Stimulated activated naive CD4-positive, alpha-beta T cell (primary cell): ENCODE results near the gene AGAP3.

Experiments used
- DNase-seq, 6 experiments: peaks; one replicate each; lab custom pipeline; 2025; lab: John Stamatoyannopoulos, UW

Gene AGAP3

GRCh38 chr7:151074817-151075661 is 11.2 kb upstream of the AGAP3 start:
- DNase-seq: no peak

DNA sequence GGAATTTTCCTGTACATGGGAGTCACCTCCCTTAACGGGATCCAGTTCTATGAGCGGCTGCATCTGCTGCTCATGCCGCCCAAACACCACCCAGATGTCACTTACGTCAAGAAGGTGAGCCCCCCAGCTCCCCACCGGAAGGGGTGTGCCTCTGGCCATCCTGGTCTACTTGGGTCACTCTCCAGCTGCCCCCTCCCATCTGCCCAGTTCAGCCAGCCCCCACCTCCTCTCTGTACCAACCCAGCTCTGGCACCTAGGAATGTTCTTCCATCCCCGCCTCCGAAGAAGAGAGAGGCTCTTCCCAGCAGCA is 10.7 kb upstream of the AGAP3 start:
- DNase-seq: no peak

DNA sequence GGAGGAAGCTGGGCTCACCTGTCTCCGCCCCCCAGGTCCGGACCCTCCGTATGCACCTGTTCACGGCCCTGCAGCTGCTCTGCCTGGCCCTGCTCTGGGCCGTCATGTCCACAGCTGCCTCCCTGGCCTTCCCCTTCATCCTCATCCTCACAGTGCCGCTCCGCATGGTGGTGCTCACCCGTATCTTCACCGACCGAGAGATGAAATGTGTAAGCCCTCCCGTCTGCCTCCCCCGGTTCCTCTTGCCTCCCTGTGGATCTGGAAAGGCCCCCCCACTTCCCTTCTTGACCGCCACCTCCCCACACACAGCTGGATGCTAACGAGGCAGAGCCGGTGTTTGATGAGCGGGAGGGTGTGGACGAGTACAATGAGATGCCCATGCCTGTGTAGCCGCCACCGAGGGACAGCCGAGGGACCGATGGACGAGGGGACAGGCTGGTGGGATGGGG is 10.3 kb upstream of the AGAP3 start:
- no peak for DNase-seq

DNA sequence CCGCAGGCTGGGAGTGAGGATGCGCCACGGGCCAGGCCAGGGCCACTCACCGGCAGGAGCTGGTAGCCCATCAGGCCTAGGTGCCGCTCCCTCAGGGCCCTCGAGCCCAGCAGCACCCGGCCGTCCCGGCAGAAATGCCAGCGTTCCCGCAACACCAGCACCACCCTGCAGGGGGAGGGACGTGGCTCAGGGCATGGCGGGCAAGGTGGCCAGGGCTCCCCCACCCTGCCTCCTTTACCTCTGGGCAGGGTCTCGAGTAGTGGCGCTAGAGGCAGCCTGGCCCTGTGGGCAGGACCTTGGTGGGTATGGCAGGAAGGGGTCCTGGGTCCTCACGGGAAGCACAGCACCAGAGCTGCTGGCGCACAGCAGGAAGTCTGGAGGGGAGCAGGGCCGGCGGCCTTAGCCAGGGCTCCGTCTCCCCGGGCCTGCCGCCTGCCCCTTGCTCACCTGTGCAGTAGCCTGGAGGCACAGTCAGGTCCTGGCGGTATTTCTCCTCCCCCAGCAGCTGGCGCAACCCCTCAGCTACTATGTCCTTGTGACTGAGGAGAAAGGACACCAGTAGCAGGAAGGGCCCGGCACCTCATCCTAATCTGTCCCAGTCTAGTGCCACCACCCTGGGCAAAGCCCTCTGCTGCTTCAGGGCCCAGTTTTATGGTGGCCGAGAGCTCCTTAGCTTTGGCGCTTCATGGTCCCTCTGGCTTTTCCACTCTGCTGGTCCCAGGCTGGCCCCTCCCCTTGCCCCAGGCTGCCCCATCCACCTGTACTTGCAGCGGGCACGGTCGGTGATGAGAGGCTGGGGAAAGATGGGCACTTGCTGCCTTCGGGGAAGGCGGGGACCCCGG is 9.2 kb upstream of the AGAP3 start:
- no peak for DNase-seq

- no peak for DNase-seq
These were observed 8.5 kb upstream of the AGAP3 start for GRCh38 chr7:151077705-151078232.

- no peak for DNase-seq
These were observed 7.8 kb upstream of the AGAP3 start for GRCh38 chr7:151078233-151079040.

DNA sequence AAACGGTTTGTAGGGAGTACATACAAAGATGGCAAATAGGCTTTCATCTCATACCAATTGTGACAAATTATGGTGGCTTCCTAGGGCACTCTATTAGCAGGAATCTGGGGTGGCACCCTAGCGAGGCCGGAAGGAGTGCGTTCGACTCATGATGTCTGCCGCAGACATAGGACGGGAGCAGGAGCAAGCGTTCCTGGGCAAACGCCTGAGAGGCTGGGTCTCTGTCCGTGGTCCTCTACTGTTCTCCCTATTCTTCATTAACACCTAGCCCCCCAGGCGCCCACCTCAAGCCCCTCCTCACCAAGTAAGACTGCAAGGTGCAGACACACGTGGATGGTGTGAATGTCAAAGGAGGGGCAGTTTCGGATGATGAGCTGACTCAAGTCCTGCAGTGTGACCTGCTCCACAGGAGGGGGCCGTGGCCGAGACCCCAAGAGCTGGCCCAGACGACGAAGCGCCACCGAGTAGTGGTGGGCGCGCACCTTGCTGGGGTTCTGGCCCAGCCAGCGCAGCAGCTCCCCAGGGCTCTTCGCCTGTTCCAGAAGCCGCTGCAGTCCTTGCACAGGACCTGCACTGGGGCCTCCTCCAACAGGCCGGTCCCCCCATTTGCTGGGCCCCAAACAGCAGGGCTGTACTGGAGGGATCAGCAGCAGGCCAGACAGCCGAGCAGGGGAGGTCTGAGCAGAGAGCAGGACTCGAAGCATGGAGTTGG is 6.9 kb upstream of the AGAP3 start:
- no peak for DNase-seq

DNA sequence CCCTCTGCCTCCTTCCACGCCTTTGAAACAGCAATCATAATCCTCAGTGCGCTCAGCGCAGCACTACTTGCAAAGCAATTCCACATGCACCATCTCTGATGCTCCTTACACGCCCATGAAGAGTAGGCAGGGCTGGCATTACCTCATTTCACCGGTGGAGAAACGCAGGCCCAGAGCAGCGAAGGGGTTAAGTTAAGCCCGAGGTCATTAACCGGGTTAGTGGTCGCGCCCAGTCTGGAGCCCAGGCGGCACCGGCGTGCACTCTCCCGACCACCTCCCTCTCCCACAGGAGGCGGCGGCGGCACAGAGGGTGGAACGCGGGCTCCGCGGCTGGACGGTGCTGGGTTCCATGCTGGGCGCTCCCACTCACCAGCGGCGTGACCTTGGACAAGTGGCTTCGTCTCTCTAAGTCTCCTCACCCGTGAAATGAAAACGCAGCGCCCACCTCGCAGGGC is 6.2 kb upstream of the AGAP3 start:
- DNase-seq: no peak

DNA sequence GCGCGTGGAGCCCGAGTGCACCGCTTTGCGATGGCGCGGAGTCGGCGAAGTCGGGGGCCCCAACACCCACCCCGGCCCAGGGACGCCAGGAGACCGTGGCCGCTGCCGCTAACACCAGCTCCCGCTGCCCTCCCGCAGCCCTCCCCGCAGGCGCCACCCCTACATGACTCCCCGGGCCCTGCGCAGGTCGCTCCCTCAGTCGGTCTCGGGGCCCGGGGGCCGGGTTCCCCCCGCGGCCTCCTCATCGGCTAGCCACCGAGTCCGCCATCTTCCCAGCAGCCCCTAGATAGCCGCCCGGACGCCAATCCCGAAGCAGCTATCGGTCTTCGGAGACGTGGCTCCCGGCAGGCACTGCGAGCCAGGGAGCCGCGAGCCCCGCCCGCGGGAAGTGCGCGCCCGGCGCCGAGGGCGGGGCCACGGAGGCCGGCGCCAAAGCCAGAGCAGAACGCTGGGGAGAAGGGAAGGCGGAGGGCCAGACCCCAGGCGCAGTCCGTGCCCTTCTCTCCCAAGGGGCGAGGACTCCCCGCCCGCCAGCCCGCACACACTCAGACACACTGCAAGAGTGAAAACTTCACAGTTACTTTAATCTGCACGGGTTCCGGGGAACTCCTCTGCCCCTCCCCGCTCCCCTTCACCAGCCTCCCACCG is 5.6 kb upstream of the AGAP3 start, which contains the start of gene FASTK:
Gene FASTK (minus strand): TSS at position 288 of the 648 bp plus-strand sequence. CDS start 43 bp downstream, at position 245.
- peak; percentile 80 to 85 (median 82) for DNase-seq

DNA sequence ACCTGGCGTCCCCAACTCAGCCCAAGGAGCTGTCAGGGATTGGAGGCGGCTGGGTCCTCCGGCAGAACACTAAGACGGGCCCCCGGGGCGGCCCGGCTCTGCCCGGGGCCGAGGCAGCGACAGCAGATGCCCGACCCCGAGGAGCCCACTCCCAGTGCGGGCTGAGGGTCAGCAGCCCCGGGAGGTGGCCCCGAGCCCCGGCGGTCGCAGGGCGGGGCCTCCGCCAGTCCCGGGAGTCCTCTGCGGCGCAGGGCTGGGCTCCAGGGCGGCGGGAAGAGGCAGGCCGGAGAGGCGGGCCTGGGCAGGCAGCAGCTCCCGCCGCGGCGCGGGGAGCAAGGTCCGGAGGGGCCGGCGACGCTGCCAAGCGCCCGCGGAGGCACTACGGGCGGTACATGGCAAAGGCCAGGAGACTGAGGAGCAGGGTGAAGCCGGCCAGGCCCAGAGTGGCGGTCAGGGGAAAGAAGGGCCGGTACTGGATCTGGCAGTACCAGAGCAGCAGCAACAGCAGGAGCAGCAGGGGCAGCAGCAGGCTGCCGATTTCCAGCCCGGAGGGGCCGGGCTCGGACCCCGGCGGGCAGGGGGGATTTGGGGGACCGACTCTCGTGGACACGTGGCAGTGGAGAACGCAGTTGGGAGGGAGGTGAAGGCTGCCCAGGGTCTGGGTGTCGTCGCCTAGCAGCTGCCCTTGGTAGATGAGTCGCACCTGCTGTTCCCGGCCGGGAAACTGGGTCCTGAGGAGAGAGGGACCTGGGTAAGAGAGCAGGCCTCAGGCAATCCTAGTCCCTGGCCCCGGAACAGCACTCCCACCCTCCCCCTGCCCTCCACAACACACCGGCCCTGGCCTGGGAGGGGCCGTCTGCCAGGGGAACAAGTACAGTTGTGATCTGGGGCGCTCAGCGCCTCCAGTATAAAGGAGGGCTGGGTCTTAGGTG is 4.8 kb upstream of the AGAP3 start:
- no peak for DNase-seq

DNA sequence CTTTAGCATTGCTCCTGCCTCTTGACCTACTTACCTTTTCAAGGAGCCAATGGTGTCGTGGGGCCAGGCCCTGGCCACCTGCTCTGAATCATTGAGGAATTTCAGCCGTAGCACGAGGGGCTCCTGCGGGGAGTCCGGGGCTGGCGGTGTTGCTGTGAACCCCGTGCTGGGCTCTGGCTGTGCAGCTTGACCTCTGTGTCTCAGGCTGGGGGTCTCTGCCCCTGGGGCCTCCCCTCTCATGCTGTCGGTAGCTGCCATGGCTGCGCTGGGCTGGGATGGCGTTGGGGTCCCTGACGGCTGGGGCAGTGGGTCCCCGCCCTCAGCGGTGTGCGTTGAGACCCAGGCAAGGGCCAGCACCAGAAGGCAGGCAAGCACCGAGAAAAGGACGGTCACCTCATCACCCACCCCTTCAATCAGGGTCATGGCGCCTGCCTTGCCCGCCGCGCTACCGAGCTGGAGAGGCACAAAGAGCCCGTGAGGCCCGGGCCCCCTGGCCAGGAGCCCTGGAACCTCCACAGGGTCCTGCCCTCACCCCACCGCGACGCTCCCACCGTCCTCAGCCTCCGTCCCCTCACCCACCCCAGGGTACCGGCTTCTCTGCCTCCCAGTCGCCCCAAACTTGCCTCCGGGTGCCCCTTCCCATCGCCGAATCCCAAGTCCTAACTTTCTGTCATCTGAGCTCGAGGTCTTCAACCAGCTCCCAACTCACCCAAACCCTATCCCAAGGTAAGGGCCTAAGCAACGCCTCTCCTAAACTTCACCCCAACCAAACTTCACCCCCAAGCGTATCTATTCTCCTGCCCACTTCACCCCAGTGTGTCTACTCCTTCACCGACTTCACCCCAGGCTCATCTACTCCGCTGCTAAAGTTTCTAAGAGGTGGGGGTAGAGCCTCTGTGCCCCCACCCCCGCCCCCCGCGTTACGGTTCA is 3.9 kb upstream of the AGAP3 start:
- DNase-seq: no peak

- peak; percentile 78 to 87 (median 84) for DNase-seq
These were observed 3.0 kb upstream of the AGAP3 start, which contains the start of gene TMUB1 for GRCh38 chr7:151083071-151083823. TSS of gene TMUB1 (minus strand) at chr7:151083493. CDS start at chr7:151082563, 930 bp downstream.

- no peak for DNase-seq
These were observed 2.5 kb upstream of the AGAP3 start for GRCh38 chr7:151083824-151084160.

DNA sequence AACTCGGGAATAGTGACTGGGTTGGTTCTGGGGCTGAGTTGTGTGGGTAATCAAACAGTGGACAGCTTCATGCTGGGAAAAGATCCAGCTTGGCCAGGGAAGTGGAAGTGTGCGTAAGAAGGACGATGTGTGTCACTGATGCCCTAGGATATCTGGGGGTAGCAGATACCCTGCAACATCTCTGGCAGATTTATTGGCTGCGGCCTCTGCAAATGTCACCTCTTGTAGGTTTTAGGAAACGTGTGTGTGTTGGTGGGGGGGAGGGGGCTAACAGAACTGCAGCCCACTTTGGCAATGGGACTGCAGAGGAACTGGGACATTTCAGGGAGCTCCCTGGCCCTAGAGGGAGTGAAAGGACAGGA is 965 bp upstream of the AGAP3 start:
- DNase-seq: no peak

- peak in 4 of 6 experiments; percentile 16 to 52 (median 36) for DNase-seq
These were observed 548 bp downstream of the AGAP3 start for GRCh38 chr7:151086802-151087244.

GRCh38 chr7:151087245-151088018 is 1.2 kb downstream of the AGAP3 start:
- peak in 4 of 6 experiments; percentile 13 to 52 (median 36) for DNase-seq
